SIG-M5 (cell line): ENCODE data around the gene NEURL3.

Source experiments
- DNase-seq: peaks from one replicate; lab custom pipeline; 2025; lab: John Stamatoyannopoulos, UW

NEURL3 gene

DNA sequence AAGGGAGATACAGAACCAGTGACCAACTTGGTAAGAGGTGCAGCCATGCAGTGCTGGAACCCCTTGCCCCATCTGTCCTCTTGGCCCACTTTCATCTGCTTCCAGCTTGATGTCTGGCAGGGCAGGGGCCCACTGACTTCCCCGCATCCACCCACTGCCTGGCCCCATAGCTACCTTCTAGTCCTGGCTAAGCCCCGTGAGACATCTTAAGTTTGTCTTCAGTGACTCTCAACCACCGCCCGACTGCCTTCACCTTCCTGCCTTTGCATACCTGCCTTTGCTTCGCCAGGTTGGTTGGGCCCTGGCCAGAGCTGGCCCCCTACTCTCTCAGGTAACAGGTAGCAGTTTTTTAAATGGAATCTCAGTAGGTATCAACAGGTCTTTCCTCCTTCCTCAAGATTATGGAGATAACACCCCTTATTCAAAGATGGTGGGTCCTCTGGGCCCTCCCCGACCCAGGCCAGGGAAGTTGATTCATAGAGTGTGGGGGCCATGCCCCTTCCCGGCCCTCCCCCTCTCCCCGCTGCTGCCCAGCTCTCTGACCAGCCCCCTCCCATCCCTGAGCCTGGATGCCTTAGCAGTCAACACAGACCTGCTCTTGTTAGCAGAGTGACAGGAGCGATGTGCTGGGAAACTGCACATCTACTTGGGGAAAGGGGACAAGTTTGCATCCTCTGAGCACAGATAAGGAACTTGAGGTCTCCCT is 34.2 kb upstream of the NEURL3 start:
- DNase-seq: no peak

DNA sequence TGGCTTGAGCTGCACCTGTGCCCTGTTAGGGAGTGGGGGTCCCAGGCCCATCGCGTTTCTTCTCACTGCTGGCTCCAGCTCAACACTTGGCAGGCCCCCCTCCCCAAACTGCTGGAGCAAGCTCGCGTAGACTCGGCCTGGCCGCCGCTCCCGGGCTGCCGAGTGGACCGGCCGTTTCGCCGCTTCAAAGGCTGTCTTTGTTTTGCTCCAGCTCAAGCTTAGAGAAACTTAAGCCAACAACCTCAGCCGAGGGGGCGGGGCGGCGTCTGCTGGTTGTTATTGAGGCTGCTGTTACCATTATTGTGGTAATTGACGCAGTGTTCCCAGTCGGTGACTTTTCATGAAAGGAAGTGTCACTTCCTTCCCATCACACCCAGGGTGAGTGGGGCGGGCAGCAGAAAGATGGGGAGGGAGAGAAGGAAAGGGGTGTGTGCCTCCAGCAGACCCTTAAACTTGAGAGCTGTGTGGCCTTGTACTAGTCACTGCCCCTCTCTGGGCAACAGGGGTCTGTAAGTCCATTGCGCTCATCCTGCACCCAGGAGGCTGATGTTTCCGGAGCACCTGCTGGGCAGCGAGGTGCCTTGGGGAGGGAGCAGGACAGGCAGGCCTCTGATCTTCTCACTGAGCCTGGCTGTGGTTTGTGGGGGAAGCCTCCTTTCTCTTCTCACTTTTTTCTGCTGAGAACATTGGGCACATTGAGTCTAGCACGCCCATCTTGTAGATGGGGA is 33.5 kb upstream of the NEURL3 start:
- DNase-seq: no peak

DNA sequence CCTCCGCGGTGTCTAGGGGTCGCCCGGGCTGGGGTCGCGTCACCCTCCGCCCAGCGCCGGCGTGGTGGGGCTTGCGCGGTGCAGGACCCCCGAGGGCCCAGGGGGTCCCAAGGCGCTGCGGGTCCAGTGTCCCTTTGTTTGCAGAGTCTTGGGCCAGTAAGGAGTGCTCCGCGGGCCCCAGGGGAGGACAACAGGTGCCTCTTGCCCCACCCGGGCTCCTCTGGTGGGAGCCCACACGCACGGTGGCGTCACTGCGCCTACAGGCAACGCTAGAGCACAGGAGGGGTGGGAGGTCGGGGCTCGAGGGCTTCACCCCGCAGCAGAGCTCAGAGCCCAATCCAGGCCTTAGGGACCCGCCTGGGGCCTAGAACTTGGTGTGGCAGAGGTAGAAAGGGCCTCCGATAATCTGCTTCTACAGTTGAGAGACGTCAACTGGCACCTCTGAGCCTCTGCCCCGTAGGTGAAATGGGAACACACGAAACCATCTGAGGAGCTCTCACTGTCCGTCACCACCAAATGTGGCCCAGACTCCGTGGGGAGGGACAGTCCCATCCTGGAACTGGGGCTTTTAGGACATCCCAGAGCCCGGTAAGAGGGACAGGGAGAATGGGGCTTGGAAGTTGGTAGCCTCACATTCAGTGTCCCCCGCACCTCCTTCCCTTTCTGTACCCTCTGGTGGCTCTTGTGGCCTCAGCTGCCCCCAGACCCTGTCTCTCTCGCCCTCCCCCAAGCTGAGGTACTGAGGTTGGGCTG is 32.8 kb upstream of the NEURL3 start:
- no peak for DNase-seq

- DNase-seq: peak; percentile 81
These were observed 32.0 kb upstream of the NEURL3 start for GRCh38 chr2:96537066-96537733.

DNA sequence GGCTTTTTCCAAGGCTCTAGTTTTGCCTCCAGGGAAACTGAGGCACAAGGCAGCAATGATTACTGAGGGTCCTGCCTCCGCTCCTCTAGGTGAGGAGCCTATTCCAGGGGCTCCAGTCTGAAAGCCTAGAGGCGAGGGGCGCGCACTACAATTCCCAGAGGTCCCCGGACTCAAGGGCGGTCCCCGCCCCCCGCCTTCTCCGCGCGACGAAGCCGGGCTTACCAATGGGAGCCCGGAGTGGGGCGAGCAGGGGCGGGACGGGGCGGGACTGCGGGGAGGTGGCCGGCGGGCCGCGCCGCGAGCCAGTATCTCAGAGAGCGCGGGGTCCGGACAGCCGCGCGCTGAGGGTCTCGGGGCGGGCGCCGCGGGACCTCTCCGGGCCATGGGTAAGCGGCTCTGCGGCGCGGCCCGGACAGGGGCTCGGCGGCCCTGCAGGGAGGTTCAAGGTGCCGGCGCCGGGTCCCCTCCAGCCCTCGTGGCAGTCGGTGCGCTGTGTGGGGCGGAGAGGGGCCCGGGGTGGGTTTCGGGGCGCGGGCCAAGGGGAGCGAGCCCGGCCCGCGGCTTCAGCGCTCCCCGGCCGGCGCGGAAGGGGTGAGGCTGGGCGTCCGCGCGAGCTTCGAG is 31.4 kb upstream of the NEURL3 start, which contains the start of gene ARID5A:
Gene ARID5A, plus strand, starts transcription at position 308 of the 621 bp plus-strand sequence. Its CDS starts 75 bp downstream, at position 383.
- DNase-seq: peak; percentile 12

- DNase-seq: no peak
These were observed 30.2 kb upstream of the NEURL3 start for GRCh38 chr2:96535331-96535730.

- no peak for DNase-seq
These were observed 29.6 kb upstream of the NEURL3 start for GRCh38 chr2:96534701-96535181.

DNA sequence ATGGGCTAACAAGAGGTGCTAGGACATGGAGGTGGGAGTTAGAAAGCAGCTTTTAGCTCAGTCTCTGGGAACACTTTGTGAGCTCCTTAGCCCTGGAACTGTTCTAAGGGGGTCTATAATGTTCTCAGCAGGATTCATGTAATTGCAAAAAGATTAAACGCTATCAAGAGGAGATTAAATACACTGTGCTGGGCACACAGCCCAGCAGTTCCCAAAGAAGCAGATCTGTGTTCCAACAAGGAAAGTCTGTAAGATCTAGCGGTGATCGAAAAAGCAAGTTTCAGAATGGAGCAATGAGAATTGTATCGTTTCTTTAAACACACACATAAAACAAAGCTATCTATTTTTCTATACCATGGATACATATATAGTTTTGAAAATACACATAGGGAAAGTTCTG is 29.0 kb upstream of the NEURL3 start:
- no peak for DNase-seq

- no peak for DNase-seq
These were observed 28.3 kb upstream of the NEURL3 start for GRCh38 chr2:96533292-96534073.

GRCh38 chr2:96532641-96533291 is 27.6 kb upstream of the NEURL3 start:
- DNase-seq: no peak

GRCh38 chr2:96531872-96532505 is 26.8 kb upstream of the NEURL3 start:
- peak; percentile 98 for DNase-seq

DNA sequence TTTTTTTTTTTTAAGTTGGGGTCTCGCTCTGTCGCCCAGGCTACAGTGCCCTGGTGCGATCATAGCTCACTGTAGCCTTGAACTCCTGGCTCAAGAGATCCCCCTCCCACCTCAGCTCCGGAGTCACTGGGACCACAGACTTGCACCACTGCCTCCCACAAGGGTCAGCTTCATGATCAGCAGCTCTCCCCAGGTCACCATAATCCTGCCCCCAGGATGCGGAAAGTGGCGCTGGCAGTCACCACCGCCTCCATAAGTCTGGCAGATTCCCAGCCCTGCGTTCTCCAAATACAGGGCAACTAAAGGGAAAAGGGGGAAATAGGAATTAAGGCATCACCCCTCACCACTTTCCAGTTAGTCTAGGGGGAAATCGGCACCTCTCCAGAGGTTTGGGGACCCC is 26.2 kb upstream of the NEURL3 start:
- DNase-seq: no peak

GRCh38 chr2:96530474-96531357 is 25.6 kb upstream of the NEURL3 start:
- DNase-seq: no peak

DNA sequence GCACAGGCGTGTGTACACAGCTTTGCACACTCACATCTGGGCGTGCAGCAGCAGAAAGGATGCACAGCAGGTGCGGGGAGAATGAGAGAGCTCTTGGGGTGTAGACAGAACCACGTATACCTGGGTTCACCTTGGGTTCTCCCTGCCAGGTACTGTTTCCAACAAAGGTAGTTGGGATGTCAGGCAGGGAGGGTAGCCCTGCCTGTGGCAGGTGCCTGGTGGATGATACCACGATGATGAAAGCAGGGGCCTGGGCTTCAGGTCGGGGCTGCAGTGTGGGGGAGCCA is 24.9 kb upstream of the NEURL3 start:
- no peak for DNase-seq

GRCh38 chr2:96529376-96530143 is 24.4 kb upstream of the NEURL3 start:
- no peak for DNase-seq

GRCh38 chr2:96528700-96529375 is 23.7 kb upstream of the NEURL3 start:
- DNase-seq: no peak

GRCh38 chr2:96528006-96528699 is 23.0 kb upstream of the NEURL3 start:
- no peak for DNase-seq
